ENCODE data around the gene RBFOX1. TPM values are rescaled to one million over a fixed set of nuclear protein-coding genes. Genes with fewer than 3 reads are reported as not detected.

RBFOX1 gene
- total RNA-seq, 1 donor from 2014 or later, result 4.0 TPM

- DNase-seq (ENCODE audit: low spot score), result no peak
Measured at GRCh38 chr16:7372095-7372494, 39.5 kb downstream of the RBFOX1 start.

- DNase-seq (ENCODE audit: low spot score), result no peak
Measured at GRCh38 chr16:7373776-7374175, 41.1 kb downstream of the RBFOX1 start.

- DNase-seq (ENCODE audit: low spot score), result no peak
Measured at GRCh38 chr16:7374614-7375174, 42.0 kb downstream of the RBFOX1 start.

- DNase-seq (ENCODE audit: low spot score), result no peak
Measured at GRCh38 chr16:7376227-7376626, 43.6 kb downstream of the RBFOX1 start.

- DNase-seq (ENCODE audit: low spot score), result no peak
Measured at GRCh38 chr16:7377231-7377630, 44.6 kb downstream of the RBFOX1 start.

- DNase-seq (ENCODE audit: low spot score), result no peak
Measured at GRCh38 chr16:7378024-7378695, 45.5 kb downstream of the RBFOX1 start.

- no peak for DNase-seq (ENCODE audit: low spot score)
Measured at GRCh38 chr16:7380441-7380840, 47.8 kb downstream of the RBFOX1 start.

- DNase-seq (ENCODE audit: low spot score), result no peak
Measured at GRCh38 chr16:7380911-7381310, 48.3 kb downstream of the RBFOX1 start.

- DNase-seq (ENCODE audit: low spot score), result no peak
Measured at GRCh38 chr16:7381671-7382070, 49.0 kb downstream of the RBFOX1 start.

- DNase-seq (ENCODE audit: low spot score), result no peak
Measured at GRCh38 chr16:7382521-7382920, 49.9 kb downstream of the RBFOX1 start.

- no peak for DNase-seq (ENCODE audit: low spot score)
Measured at GRCh38 chr16:7390974-7391373, 58.3 kb downstream of the RBFOX1 start.

GRCh38 chr16:7391694-7392093 lies 59.0 kb downstream of the RBFOX1 start:
- no peak for DNase-seq (ENCODE audit: low spot score)

GRCh38 chr16:7392206-7392605 lies 59.6 kb downstream of the RBFOX1 start:
- DNase-seq (ENCODE audit: low spot score), result no peak

GRCh38 chr16:7393680-7394079 lies 61.0 kb downstream of the RBFOX1 start:
- DNase-seq (ENCODE audit: low spot score), result no peak

- DNase-seq (ENCODE audit: low spot score), result no peak
Measured at GRCh38 chr16:7394720-7395336, 62.2 kb downstream of the RBFOX1 start.

GRCh38 chr16:7397901-7398300 lies 65.3 kb downstream of the RBFOX1 start:
- no peak for DNase-seq (ENCODE audit: low spot score)

GRCh38 chr16:7398536-7398935 lies 65.9 kb downstream of the RBFOX1 start:
- no peak for DNase-seq (ENCODE audit: low spot score)

GRCh38 chr16:7399296-7399695 lies 66.7 kb downstream of the RBFOX1 start:
- no peak for DNase-seq (ENCODE audit: low spot score)

GRCh38 chr16:7400117-7400890 lies 67.7 kb downstream of the RBFOX1 start:
- no peak for DNase-seq (ENCODE audit: low spot score)

- DNase-seq (ENCODE audit: low spot score), result no peak
Measured at GRCh38 chr16:7404217-7404616, 71.6 kb downstream of the RBFOX1 start.

- no peak for DNase-seq (ENCODE audit: low spot score)
Measured at GRCh38 chr16:7405166-7405565, 72.5 kb downstream of the RBFOX1 start.

GRCh38 chr16:7408700-7409365 lies 76.2 kb downstream of the RBFOX1 start:
- no peak for DNase-seq (ENCODE audit: low spot score)
